Stomach (tissue), 9 donors: ENCODE results near the gene KHNYN. TPM values are rescaled to one million over a fixed set of nuclear protein-coding genes. Genes with fewer than 3 reads are reported as not detected.
"Not testable (repeated sequence)": the region's sequence is repeated elsewhere in the genome, so short reads cannot be mapped to it uniquely, and the experiment has no call there.

ENCODE experiments used
- DNase-seq, 2 donors: peaks; one replicate each; pipeline versions ENCODE4 v3.0.0 to v3.0.0-alpha.2; 2013 to 2019
- H3K27ac ChIP-seq, 5 donors: fragments of 200-600 bp in 4 of 5; sonication (generic) in 4 of 5; one replicate each; pipeline ENCODE4 v1.5.1; 2013 to 2019; ENCODE audit warnings: mild to moderate bottlenecking in 1 of 5, moderate library complexity in 1 of 5
- H3K27me3 ChIP-seq, 3 donors: fragments of 200-600 bp; sonication (generic); one replicate each; pipeline ENCODE4 v1.5.1; 2017 to 2019; ENCODE audit warnings: mixed run types in 1 of 3
- H3K36me3 ChIP-seq, 4 donors: fragments of 200-600 bp; sonication (generic); 1 replicate in 3 of 4; 2 replicates in 1 of 4; pipeline ENCODE4 v1.5.1; 2016 to 2019
- H3K4me1 ChIP-seq, 4 donors: fragments of 200-600 bp; sonication (generic); one replicate each; pipeline ENCODE4 v1.5.1; 2016 to 2019
- H3K4me3 ChIP-seq, 4 donors: fragments of 200-600 bp; sonication (generic) in 3 of 4; one replicate each; pipeline ENCODE4 v1.5.1; 2016 to 2019; ENCODE audit warnings: mild to moderate bottlenecking in 1 of 4
- H3K9me3 ChIP-seq, 4 donors: fragments of 200-600 bp; sonication (generic); one replicate each; pipeline ENCODE4 v1.5.1; 2016 to 2019
- CTCF ChIP-seq, 7 experiments: fragments of 450-650 bp in 4 of 7; fragments of 200-600 bp in 3 of 7; sonication (generic) in 3 of 7; IDR thresholded peaks; one replicate each; pipeline ENCODE4 v1.5.1; 2016 to 2019; ENCODE audit warnings: antibody characterized with exemption in 7 of 7, control low read depth in 2 of 7, mild to moderate bottlenecking in 1 of 7
- EP300 ChIP-seq: sonication (generic); formaldehyde crosslinking; IDR thresholded peaks from one replicate; pipeline ENCODE4 v1.6.1; 2017; ENCODE audit warnings: antibody characterized with exemption
- POLR2A ChIP-seq, 4 donors: fragments of 450-650 bp; IDR thresholded peaks; one replicate each; pipeline ENCODE4 v1.6.1; 2016; ENCODE audit warnings: antibody characterized with exemption in 4 of 4, control low read depth in 2 of 4, mild to moderate bottlenecking in 1 of 4, moderate library complexity in 1 of 4
- POLR2AphosphoS5 ChIP-seq, 3 donors: sonication (generic); formaldehyde crosslinking; IDR thresholded peaks; one replicate each; pipeline ENCODE4 v1.6.1; 2016; ENCODE audit warnings: antibody characterized with exemption in 3 of 3
- WGBS, 5 donors: extraction: QIAGEN DNeasy Blood & Tissue Kit in 3 of 5; methylation state at CpG; one replicate each; pipeline versions ENCODE4 v1.1.5 to v1.1.7; 2013 to 2018; 5-methylcytosine and 5-hydroxymethylcytosine counted together
- intact Hi-C: fragments of 100-400 bp; cut with DNase I; formaldehyde crosslinking; loops from one replicate; pipeline ENCODE4 v1.15.1; 2023; ENCODE audit warnings: low total_unique reads
- polyA plus RNA-seq, 3 donors: library from polyadenylated mRNA; stranded (reverse); fragments of 200-250 nt; gene quantifications; one replicate each; pipeline ENCODE4 v1.2.3, GENCODE V29; 2013
- total RNA-seq, 5 donors: library from RNA; depleted of rRNA; stranded (reverse); fragments of >200 nt; gene quantifications; one replicate each; pipeline versions ENCODE4 v1.1.0 to v1.2.3, GENCODE V29; 2014 to 2016
- donor health status: healthy with polysubstance abuse.
- donor health status: Bipolar disorder and iron deficiency.
- donor health status: healthy.

KHNYN gene
- total and polyA plus RNA-seq, 8 donors, result 13.9 to 348 (median 65.5) TPM

GRCh38 chr14:24463884-24464785, 34.4 kb downstream of the KHNYN start:
- no peak for DNase-seq
- H3K27ac ChIP-seq, result no peak overlapping the region
- H3K36me3 ChIP-seq, result no peaks in the 10 kb centered on the region
- TF ChIP-seq CTCF (IDR thresholded peaks at IDR 0.05), result no peak
- TF ChIP-seq POLR2A (IDR thresholded peaks at IDR 0.05), result no peak
- TF ChIP-seq POLR2AphosphoS5 (IDR thresholded peaks at IDR 0.05), result no peak
- no peak for TF ChIP-seq EP300
- intact Hi-C loops, result no loop called here
- H3K4me3 ChIP-seq, result no peak overlapping the region
- no peaks in the 10 kb centered on the region for H3K9me3 ChIP-seq
- no peaks in the 10 kb centered on the region for H3K4me1 ChIP-seq
- H3K27me3 ChIP-seq, result no peaks in the 10 kb centered on the region
- 71 to 93% (median 72%) methylated on average over 4 of the region's 4 CpGs for WGBS, 5 donors

- no peaks in the 10 kb centered on the region for H3K27me3 ChIP-seq
- no peak for DNase-seq
- H3K4me3 ChIP-seq, result no peak overlapping the region
- no peaks in the 10 kb centered on the region for H3K9me3 ChIP-seq
- TF ChIP-seq CTCF (IDR thresholded peaks at IDR 0.05), result no peak
- TF ChIP-seq POLR2A (IDR thresholded peaks at IDR 0.05), result no peak
- no peak for TF ChIP-seq EP300
- TF ChIP-seq POLR2AphosphoS5 (IDR thresholded peaks at IDR 0.05), result no peak
- no peak overlapping the region for H3K27ac ChIP-seq
- no peaks in the 10 kb centered on the region for H3K4me1 ChIP-seq
- WGBS, 5 donors, result 92 to 96% (median 95%) methylated on average over 3 of the region's 3 CpGs
- intact Hi-C loops, result no loop called here
- H3K36me3 ChIP-seq, result no peaks in the 10 kb centered on the region
These were observed 35.6 kb downstream of the KHNYN start for GRCh38 chr14:24465368-24465767.

GRCh38 chr14:24465805-24466204, 36.1 kb downstream of the KHNYN start:
- H3K9me3 ChIP-seq, result no peaks in the 10 kb centered on the region
- no peak overlapping the region for H3K4me3 ChIP-seq
- intact Hi-C loops, result no loop called here
- no peak for DNase-seq
- no peaks in the 10 kb centered on the region for H3K36me3 ChIP-seq
- H3K27me3 ChIP-seq, result no peaks in the 10 kb centered on the region
- H3K27ac ChIP-seq, result no peak overlapping the region
- 89 to 94% (median 90%) methylated on average over 3 of the region's 3 CpGs for WGBS, 5 donors
- TF ChIP-seq EP300 (no peak), POLR2A (IDR thresholded peaks at IDR 0.05) (no peak), CTCF (IDR thresholded peaks at IDR 0.05) (no peak), POLR2AphosphoS5 (IDR thresholded peaks at IDR 0.05) (no peak)
- H3K4me1 ChIP-seq, result no peaks in the 10 kb centered on the region

- 86 to 97% (median 93%) methylated on average over 2 of the region's 2 CpGs for WGBS, 5 donors
- H3K4me3 ChIP-seq, H3K9me3 ChIP-seq, H3K27ac ChIP-seq, intact Hi-C loops, H3K4me1 ChIP-seq, DNase-seq, H3K36me3 ChIP-seq, H3K27me3 ChIP-seq: not testable (repeated sequence)
These were observed 40.7 kb downstream of the KHNYN start for GRCh38 chr14:24470450-24470849.

- Histone ChIP-seq H3K4me3 (no peak overlapping the region), H3K9me3 (no peaks in the 10 kb centered on the region), H3K27ac (no peak overlapping the region), H3K36me3 (no peaks in the 10 kb centered on the region), H3K4me1 (no peaks in the 10 kb centered on the region), H3K27me3 (no peaks in the 10 kb centered on the region)
- no peak for DNase-seq
- intact Hi-C loops, result no loop called here
- 56 to 98% (median 71%) methylated on average over 10 to 12 of the region's 12 CpGs for WGBS, 5 donors
- TF ChIP-seq POLR2AphosphoS5 (IDR thresholded peaks at IDR 0.05), result no peak
- TF ChIP-seq CTCF (IDR thresholded peaks at IDR 0.05), result no peak
- TF ChIP-seq POLR2A (IDR thresholded peaks at IDR 0.05), result no peak
- no peak for TF ChIP-seq EP300
These were observed 43.5 kb downstream of the KHNYN start for GRCh38 chr14:24473211-24473610.
